ENCODE results near the gene CHD5. TPM values are rescaled to one million over a fixed set of nuclear protein-coding genes. Genes with fewer than 3 reads are reported as not detected.
A peak's percentile ranks its signal among the peaks of the same experiment; 100 is the strongest.

CHD5 gene
- total and polyA plus RNA-seq, 7 experiments from 2014 or later, result 0.14 to 2.8 (median 0.37) TPM; not detected in 2

- no peak for ATAC-seq
- no peak overlapping the region for H3K4me3 Mint-ChIP-seq
- H3K36me3 ChIP-seq (ENCODE audit: control insufficient read depth in 2 of 3, insufficient read depth in 3 of 3, low read length in 3 of 3), result peaks cover 0 to 74% (median 6%) of the 10 kb centered on the region in 3 experiments
Measured at GRCh38 chr1:6097117-6097595, 83.0 kb downstream of the CHD5 start.

GRCh38 chr1:6096243-6097116, 83.6 kb downstream of the CHD5 start:
- peaks cover 0 to 11% (median 3%) of the 10 kb centered on the region in 7 donors for H3K4me1 Mint-ChIP-seq
- no peak overlapping the region for H3K4me3 ChIP-seq (ENCODE audit: low read length)
- peaks cover 0 to 2% (median 0%) of the 10 kb centered on the region in 11 donors for H3K9me3 Mint-ChIP-seq
- ChIA-PET CTCF (no interaction called here), POLR2A (no interaction called here)
- no peaks in the 10 kb centered on the region for H3K27me3 ChIP-seq (ENCODE audit: control insufficient read depth in 2 of 2, insufficient read depth in 2 of 2, low read length in 2 of 2)
- no peak for DNase-seq
- no peak overlapping the region for H3K27ac ChIP-seq (ENCODE audit: low read depth, low read length)
- H3K27ac Mint-ChIP-seq, result no peak overlapping the region
- peaks cover 0 to 81% (median 6%) of the 10 kb centered on the region in 3 experiments for H3K36me3 ChIP-seq (ENCODE audit: control insufficient read depth in 2 of 3, insufficient read depth in 3 of 3, low read length in 3 of 3)
- ATAC-seq, result no peak
- H3K36me3 Mint-ChIP-seq, result peaks cover 0 to 20% (median 4%) of the 10 kb centered on the region in 5 donors
- no peaks in the 10 kb centered on the region for H3K4me1 ChIP-seq (ENCODE audit: control insufficient read depth in 2 of 2, insufficient read depth in 2 of 2, low read length in 2 of 2)
- intact Hi-C loops (cut with micrococcal nuclease), result no loop called here
- no peaks in the 10 kb centered on the region for H3K27me3 Mint-ChIP-seq
- H3K4me3 Mint-ChIP-seq, result no peak overlapping the region
- H3K9me3 ChIP-seq (ENCODE audit: control insufficient read depth in 2 of 3, low read length in 3 of 3), result no peaks in the 10 kb centered on the region

More at GRCh38 chr1:6097117-6097595, 83.0 kb downstream of the CHD5 start:
- no peak for DNase-seq
- no peaks in the 10 kb centered on the region for H3K27me3 ChIP-seq (ENCODE audit: control insufficient read depth in 2 of 2, insufficient read depth in 2 of 2, low read length in 2 of 2)
- H3K4me1 Mint-ChIP-seq, result peaks cover 0 to 11% (median 3%) of the 10 kb centered on the region in 7 donors
- no peak overlapping the region for H3K27ac Mint-ChIP-seq
- no peak overlapping the region for H3K27ac ChIP-seq (ENCODE audit: low read depth, low read length)
- ChIA-PET CTCF (no interaction called here), POLR2A (no interaction called here)
- no peaks in the 10 kb centered on the region for H3K4me1 ChIP-seq (ENCODE audit: control insufficient read depth in 2 of 2, insufficient read depth in 2 of 2, low read length in 2 of 2)
- H3K9me3 ChIP-seq (ENCODE audit: control insufficient read depth in 2 of 3, low read length in 3 of 3), result no peaks in the 10 kb centered on the region
- no peaks in the 10 kb centered on the region for H3K27me3 Mint-ChIP-seq
- H3K4me3 ChIP-seq (ENCODE audit: low read length), result no peak overlapping the region
- intact Hi-C loops (cut with micrococcal nuclease), result no loop called here
- peaks cover 0 to 2% (median 0%) of the 10 kb centered on the region in 11 donors for H3K9me3 Mint-ChIP-seq
- H3K36me3 Mint-ChIP-seq, result peaks cover 0 to 20% (median 4%) of the 10 kb centered on the region in 5 donors

- Mint-ChIP-seq H3K9me3 (no peaks in the 10 kb centered on the region), H3K27ac (no peak overlapping the region), H3K36me3 (peaks cover 4 to 20% (median 5%) of the 10 kb centered on the region in 5 donors), H3K27me3 (no peaks in the 10 kb centered on the region), H3K4me1 (peaks cover 0 to 11% (median under 1%) of the 10 kb centered on the region in 7 donors), H3K4me3 (no peak overlapping the region)
- no peak overlapping the region for H3K27ac ChIP-seq (ENCODE audit: low read depth, low read length)
- ChIA-PET POLR2A (no interaction called here), CTCF (no interaction called here)
- H3K36me3 ChIP-seq (ENCODE audit: control insufficient read depth in 2 of 3, insufficient read depth in 3 of 3, low read length in 3 of 3), result peaks cover 0 to 88% (median 6%) of the 10 kb centered on the region in 3 experiments
- no peaks in the 10 kb centered on the region for H3K4me1 ChIP-seq (ENCODE audit: control insufficient read depth in 2 of 2, insufficient read depth in 2 of 2, low read length in 2 of 2)
- no peaks in the 10 kb centered on the region for H3K9me3 ChIP-seq (ENCODE audit: control insufficient read depth in 2 of 3, low read length in 3 of 3)
- intact Hi-C loops (cut with micrococcal nuclease), result no loop called here
- H3K4me3 ChIP-seq (ENCODE audit: low read length), result no peak overlapping the region
- ATAC-seq, result no peak
- no peaks in the 10 kb centered on the region for H3K27me3 ChIP-seq (ENCODE audit: control insufficient read depth in 2 of 2, insufficient read depth in 2 of 2, low read length in 2 of 2)
- no peak for DNase-seq
Measured at GRCh38 chr1:6095511-6096242, 84.4 kb downstream of the CHD5 start.

GRCh38 chr1:6094801-6095505, 85.2 kb downstream of the CHD5 start:
- intact Hi-C loops (cut with micrococcal nuclease), result no loop called here
- H3K4me3 Mint-ChIP-seq, result no peak overlapping the region
- no peaks in the 10 kb centered on the region for H3K27me3 Mint-ChIP-seq
- no peak overlapping the region for H3K27ac Mint-ChIP-seq
- Histone ChIP-seq H3K27me3 (ENCODE audit: control insufficient read depth in 2 of 2, insufficient read depth in 2 of 2, low read length in 2 of 2) (no peaks in the 10 kb centered on the region), H3K27ac (ENCODE audit: low read depth, low read length) (no peak overlapping the region), H3K4me1 (ENCODE audit: control insufficient read depth in 2 of 2, insufficient read depth in 2 of 2, low read length in 2 of 2) (no peaks in the 10 kb centered on the region), H3K4me3 (ENCODE audit: low read length) (no peak overlapping the region), H3K36me3 (ENCODE audit: control insufficient read depth in 2 of 3, insufficient read depth in 3 of 3, low read length in 3 of 3) (peaks cover 0 to 95% (median 6%) of the 10 kb centered on the region in 3 experiments), H3K9me3 (ENCODE audit: control insufficient read depth in 2 of 3, low read length in 3 of 3) (no peaks in the 10 kb centered on the region)
- CTCF ChIA-PET, result no interaction called here
- no peak for DNase-seq
- POLR2A ChIA-PET, result no interaction called here
- no peaks in the 10 kb centered on the region for H3K9me3 Mint-ChIP-seq
- peaks cover 4 to 20% (median 5%) of the 10 kb centered on the region in 5 donors for H3K36me3 Mint-ChIP-seq
- peaks cover 0 to 11% (median 0%) of the 10 kb centered on the region in 7 donors for H3K4me1 Mint-ChIP-seq
- no peak for ATAC-seq

GRCh38 chr1:6094246-6094645, 85.9 kb downstream of the CHD5 start:
- Mint-ChIP-seq H3K9me3 (no peaks in the 10 kb centered on the region), H3K36me3 (peaks cover 1 to 23% (median 5%) of the 10 kb centered on the region in 5 donors), H3K27me3 (no peaks in the 10 kb centered on the region), H3K4me1 (peaks cover 0 to 7% (median 0%) of the 10 kb centered on the region in 7 donors), H3K4me3 (no peak overlapping the region), H3K27ac (peak overlapping the region in 1 of 9 donors; percentile 54)
- H3K27me3 ChIP-seq (ENCODE audit: control insufficient read depth in 2 of 2, insufficient read depth in 2 of 2, low read length in 2 of 2), result no peaks in the 10 kb centered on the region
- POLR2A ChIA-PET, result no interaction called here
- DNase-seq (no peak), ATAC-seq (no peak)
- H3K4me1 ChIP-seq (ENCODE audit: control insufficient read depth in 2 of 2, insufficient read depth in 2 of 2, low read length in 2 of 2), result no peaks in the 10 kb centered on the region
- H3K9me3 ChIP-seq (ENCODE audit: control insufficient read depth in 2 of 3, low read length in 3 of 3), result no peaks in the 10 kb centered on the region
- H3K4me3 ChIP-seq (ENCODE audit: low read length), result no peak overlapping the region
- no peak overlapping the region for H3K27ac ChIP-seq (ENCODE audit: low read depth, low read length)
- peaks cover 0 to 94% (median 6%) of the 10 kb centered on the region in 3 experiments for H3K36me3 ChIP-seq (ENCODE audit: control insufficient read depth in 2 of 3, insufficient read depth in 3 of 3, low read length in 3 of 3)
- CTCF ChIA-PET, result no interaction called here
- intact Hi-C loops (cut with micrococcal nuclease), result no loop called here

- H3K27me3 Mint-ChIP-seq, result no peaks in the 10 kb centered on the region
- CTCF ChIA-PET, result no interaction called here
- H3K4me1 Mint-ChIP-seq, result peaks cover 0 to 6% (median 0%) of the 10 kb centered on the region in 7 donors
- POLR2A ChIA-PET, result no interaction called here
- H3K27ac Mint-ChIP-seq, result peak overlapping the region in 1 of 9 donors; percentile 54
- H3K4me3 ChIP-seq (ENCODE audit: low read length), result no peak overlapping the region
- no peaks in the 10 kb centered on the region for H3K9me3 Mint-ChIP-seq
- peaks cover 0 to 24% (median 4%) of the 10 kb centered on the region in 5 donors for H3K36me3 Mint-ChIP-seq
- H3K27ac ChIP-seq (ENCODE audit: low read depth, low read length), result no peak overlapping the region
- H3K4me1 ChIP-seq (ENCODE audit: control insufficient read depth in 2 of 2, insufficient read depth in 2 of 2, low read length in 2 of 2), result no peaks in the 10 kb centered on the region
- H3K4me3 Mint-ChIP-seq, result no peak overlapping the region
- DNase-seq, result no peak
- H3K9me3 ChIP-seq (ENCODE audit: control insufficient read depth in 2 of 3, low read length in 3 of 3), result no peaks in the 10 kb centered on the region
- intact Hi-C loops (cut with micrococcal nuclease), result no loop called here
- H3K36me3 ChIP-seq (ENCODE audit: control insufficient read depth in 2 of 3, insufficient read depth in 3 of 3, low read length in 3 of 3), result peaks cover 0 to 95% (median 6%) of the 10 kb centered on the region in 3 experiments
- ATAC-seq, result no peak
- H3K27me3 ChIP-seq (ENCODE audit: control insufficient read depth in 2 of 2, insufficient read depth in 2 of 2, low read length in 2 of 2), result no peaks in the 10 kb centered on the region
Measured at GRCh38 chr1:6093611-6094010, 86.5 kb downstream of the CHD5 start.
